ENCODE results near the gene CHI3L1. TPM values are rescaled to one million over a fixed set of nuclear protein-coding genes. Genes with fewer than 3 reads are reported as not detected.

The CHI3L1 gene
- total and polyA plus RNA-seq, 2 experiments from 2014 or later: 8.4 to 21.8 TPM

GRCh38 chr1:203182387-203182953, 4.0 kb downstream of the CHI3L1 start:
- H3K27me3 ChIP-seq: no peaks in the 10 kb centered on the region
- H3K4me3 ChIP-seq: no peak overlapping the region
- no peaks in the 10 kb centered on the region for H3K9me3 ChIP-seq (ENCODE audit: low read depth)
- 88% methylated on average over 7 of the region's 7 CpGs for WGBS (ENCODE audit: low lambda C conversion rate, missing lambda C conversion rate)
- peaks cover 16% of the 10 kb centered on the region for H3K4me1 ChIP-seq (ENCODE audit: insufficient read depth)
- no peak for DNase-seq (ENCODE audit: low spot score)
- TF ChIP-seq EZH2 (IDR thresholded peaks at IDR 0.05; ENCODE audit: borderline replicate concordance) (no peak), EZH2phosphoT487 (IDR thresholded peaks at IDR 0.05; ENCODE audit: low read depth, severe bottlenecking, unreplicated experiment) (no peak)
- H3K4me2 ChIP-seq: no peak overlapping the region
- H3K36me3 ChIP-seq (replicated peaks; ENCODE audit: insufficient read depth, low read depth): no peaks in the 10 kb centered on the region
- H4K20me1 ChIP-seq (ENCODE audit: insufficient read depth, poor library complexity, severe bottlenecking): no peaks in the 10 kb centered on the region
- H2AFZ ChIP-seq: no peak overlapping the region
- H3K79me2 ChIP-seq: no peaks in the 10 kb centered on the region
- no peak overlapping the region for H3K27ac ChIP-seq
- no peaks in the 10 kb centered on the region for H3K9me2 ChIP-seq (replicated peaks; ENCODE audit: insufficient read depth)

DNA sequence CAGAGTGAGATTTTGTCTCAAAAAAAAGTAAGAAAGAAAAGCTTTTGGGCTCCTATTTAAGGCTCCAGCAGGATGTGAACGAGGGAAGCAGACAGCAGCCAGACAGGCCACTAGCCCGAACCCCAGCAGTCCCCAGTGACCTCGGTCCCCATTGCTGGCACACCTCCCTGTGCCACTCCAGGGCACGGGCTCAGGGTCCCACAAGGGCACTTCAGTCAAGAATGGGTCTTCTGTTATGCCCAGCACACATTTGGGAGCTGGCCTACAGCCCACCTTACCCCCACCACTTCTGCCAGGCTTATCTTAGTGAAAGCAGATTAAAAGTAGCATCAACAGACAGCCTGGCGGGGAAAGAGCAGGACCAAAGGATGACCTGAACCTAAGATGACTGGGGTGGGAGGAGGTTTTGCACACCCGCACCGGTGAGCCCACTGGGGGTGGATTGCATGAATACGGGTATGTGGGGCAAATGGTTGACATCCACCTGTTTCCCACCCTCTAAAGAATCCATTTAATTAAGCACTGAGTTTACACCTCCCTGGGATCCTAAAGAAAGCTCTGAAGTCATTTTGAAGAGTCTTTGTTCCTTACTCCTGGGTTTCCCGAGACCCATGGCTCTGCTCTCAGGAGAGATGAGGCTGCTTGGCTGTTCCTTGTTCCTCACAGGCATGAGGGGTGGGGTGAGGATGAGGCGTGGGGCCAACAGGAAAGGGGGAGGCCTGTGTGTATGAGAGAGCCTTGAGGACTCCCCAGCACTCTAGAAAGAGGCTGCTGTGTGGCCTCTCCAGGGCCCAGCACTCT, 4.7 kb downstream of the CHI3L1 start:
- TF ChIP-seq CTCF (IDR thresholded peaks at IDR 0.05; ENCODE audit: poor library complexity) (no peak), EZH2phosphoT487 (IDR thresholded peaks at IDR 0.05; ENCODE audit: low read depth, severe bottlenecking, unreplicated experiment) (no peak), EZH2 (IDR thresholded peaks at IDR 0.05; ENCODE audit: borderline replicate concordance) (no peak)

DNA sequence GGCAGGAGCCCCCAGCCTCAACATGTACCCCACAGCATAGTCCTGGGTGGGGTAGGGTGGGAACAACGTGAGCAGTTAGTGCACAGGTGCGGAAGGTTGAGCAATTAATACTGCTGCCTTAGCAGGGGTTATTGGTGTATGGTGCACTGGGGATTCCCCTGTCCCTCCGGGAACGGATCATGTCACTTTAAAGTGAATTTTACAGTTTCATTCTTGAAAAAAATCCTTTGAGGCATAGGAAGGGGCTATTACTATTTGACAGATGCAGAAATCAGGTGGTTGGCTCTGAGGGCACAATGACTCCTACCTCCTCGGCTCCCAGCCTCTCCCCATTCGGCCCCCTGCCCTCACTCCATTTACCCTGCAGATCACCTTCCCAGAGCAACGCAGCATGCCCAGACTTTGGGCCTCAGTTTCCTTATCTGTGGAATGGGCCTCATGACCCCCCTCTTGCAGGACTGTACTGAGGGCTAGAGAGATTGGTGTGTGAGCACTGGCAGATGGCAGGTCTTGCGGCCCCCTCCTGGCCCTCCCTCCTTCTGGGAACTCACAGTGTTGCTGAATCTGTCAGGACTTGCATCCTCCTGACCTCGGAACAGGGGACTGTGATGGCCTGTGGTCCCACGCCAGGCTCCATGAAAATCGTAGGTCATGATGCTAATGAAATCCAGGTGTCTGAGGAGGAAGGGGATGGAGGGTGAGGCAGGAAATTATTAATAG, 5.7 kb downstream of the CHI3L1 start:
- H3K27ac ChIP-seq: no peak overlapping the region
- no peak for DNase-seq (ENCODE audit: low spot score)
- H3K9me2 ChIP-seq (replicated peaks; ENCODE audit: insufficient read depth): no peaks in the 10 kb centered on the region
- TF ChIP-seq EZH2 (IDR thresholded peaks at IDR 0.05; ENCODE audit: borderline replicate concordance) (no peak), CTCF (IDR thresholded peaks at IDR 0.05; ENCODE audit: poor library complexity) (no peak), EZH2phosphoT487 (IDR thresholded peaks at IDR 0.05; ENCODE audit: low read depth, severe bottlenecking, unreplicated experiment) (no peak)
- H3K9me3 ChIP-seq (ENCODE audit: low read depth): no peaks in the 10 kb centered on the region
- peaks cover 14% of the 10 kb centered on the region for H3K4me1 ChIP-seq (ENCODE audit: insufficient read depth)
- 85% methylated on average over 11 of the region's 11 CpGs for WGBS (ENCODE audit: low lambda C conversion rate, missing lambda C conversion rate)
- H3K4me3 ChIP-seq: no peak overlapping the region
- no peaks in the 10 kb centered on the region for H3K36me3 ChIP-seq (replicated peaks; ENCODE audit: insufficient read depth, low read depth)
- H2AFZ ChIP-seq: no peak overlapping the region
- no peaks in the 10 kb centered on the region for H3K79me2 ChIP-seq
- no peak overlapping the region for H3K4me2 ChIP-seq
- no peaks in the 10 kb centered on the region for H3K27me3 ChIP-seq
- H4K20me1 ChIP-seq (ENCODE audit: insufficient read depth, poor library complexity, severe bottlenecking): no peaks in the 10 kb centered on the region

More for the DNA sequence above, 4.7 kb downstream of the CHI3L1 start:
- Histone ChIP-seq H3K4me1 (ENCODE audit: insufficient read depth) (peaks cover 19% of the 10 kb centered on the region), H3K27me3 (no peaks in the 10 kb centered on the region), H3K9me3 (ENCODE audit: low read depth) (no peaks in the 10 kb centered on the region), H2AFZ (no peak overlapping the region), H3K4me3 (no peak overlapping the region), H3K9me2 (replicated peaks; ENCODE audit: insufficient read depth) (no peaks in the 10 kb centered on the region), H3K27ac (no peak overlapping the region), H3K36me3 (replicated peaks; ENCODE audit: insufficient read depth, low read depth) (no peaks in the 10 kb centered on the region), H3K79me2 (no peaks in the 10 kb centered on the region), H3K4me2 (no peak overlapping the region), H4K20me1 (ENCODE audit: insufficient read depth, poor library complexity, severe bottlenecking) (no peaks in the 10 kb centered on the region)
- DNase-seq (ENCODE audit: low spot score): no peak
- 84% methylated on average over 10 of the region's 10 CpGs for WGBS (ENCODE audit: low lambda C conversion rate, missing lambda C conversion rate)

DNA sequence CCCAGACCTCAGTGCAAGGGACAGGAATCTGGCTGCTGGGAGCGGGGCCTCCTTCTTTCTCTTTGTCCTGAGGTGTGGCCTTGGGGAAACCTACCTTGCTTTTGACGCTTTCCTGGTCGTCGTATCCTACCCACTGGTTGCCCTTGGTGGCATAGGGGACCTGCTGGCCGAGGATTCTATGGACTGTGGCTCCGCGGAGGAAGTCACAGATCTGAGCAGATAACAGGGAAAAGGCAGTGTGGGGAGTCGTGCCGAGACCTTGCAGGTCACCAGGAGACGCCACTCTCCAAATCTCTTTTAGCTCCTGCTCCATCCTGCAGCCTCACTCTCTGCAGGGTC, 6.9 kb downstream of the CHI3L1 start:
- H3K27me3 ChIP-seq: no peaks in the 10 kb centered on the region
- H4K20me1 ChIP-seq (ENCODE audit: insufficient read depth, poor library complexity, severe bottlenecking): no peaks in the 10 kb centered on the region
- 84% methylated on average over 10 of the region's 10 CpGs for WGBS (ENCODE audit: low lambda C conversion rate, missing lambda C conversion rate)
- H3K36me3 ChIP-seq (replicated peaks; ENCODE audit: insufficient read depth, low read depth): no peaks in the 10 kb centered on the region
- H3K79me2 ChIP-seq: no peaks in the 10 kb centered on the region
- TF ChIP-seq EZH2 (IDR thresholded peaks at IDR 0.05; ENCODE audit: borderline replicate concordance): no peak
- TF ChIP-seq EZH2phosphoT487 (IDR thresholded peaks at IDR 0.05; ENCODE audit: low read depth, severe bottlenecking, unreplicated experiment): no peak
- TF ChIP-seq CTCF (IDR thresholded peaks at IDR 0.05; ENCODE audit: poor library complexity): no peak
- no peaks in the 10 kb centered on the region for H3K9me2 ChIP-seq (replicated peaks; ENCODE audit: insufficient read depth)
- no peak overlapping the region for H3K4me3 ChIP-seq
- no peak overlapping the region for H3K4me2 ChIP-seq
- DNase-seq (ENCODE audit: low spot score): no peak
- H3K9me3 ChIP-seq (ENCODE audit: low read depth): no peaks in the 10 kb centered on the region
- H2AFZ ChIP-seq: no peak overlapping the region
- peaks cover 14% of the 10 kb centered on the region for H3K4me1 ChIP-seq (ENCODE audit: insufficient read depth)
- H3K27ac ChIP-seq: no peak overlapping the region
